GM21717 (cell line): ENCODE measurements around the gene RNPS1.
"Not testable (repeated sequence)": the region's sequence is repeated elsewhere in the genome, so short reads cannot be mapped to it uniquely, and the experiment has no call there.

ENCODE experiments used
- ATAC-seq: cut with Tn5 transposase; IDR thresholded peaks from one replicate; pipeline ENCODE4 v1.9.1; 2021; ENCODE audit warnings: mild to moderate bottlenecking, moderate library complexity; ENCODE audit not compliant: unreplicated experiment

RNPS1 gene

GRCh38 chr16:2282866-2283555 lies 15.1 kb upstream of the RNPS1 start:
- no peak for ATAC-seq

- no peak for ATAC-seq
Measured at GRCh38 chr16:2282262-2282661, 14.3 kb upstream of the RNPS1 start.

- ATAC-seq = no peak
Measured at GRCh38 chr16:2280981-2281542, 13.1 kb upstream of the RNPS1 start.

GRCh38 chr16:2280461-2280860 lies 12.5 kb upstream of the RNPS1 start:
- no peak for ATAC-seq

- ATAC-seq = no peak
Measured at GRCh38 chr16:2278956-2279800, 11.3 kb upstream of the RNPS1 start.

- no peak for ATAC-seq
Measured at GRCh38 chr16:2278272-2278608, 10.3 kb upstream of the RNPS1 start.

- no peak for ATAC-seq
Measured at GRCh38 chr16:2277466-2278271, 9.7 kb upstream of the RNPS1 start.

- ATAC-seq = no peak
Measured at GRCh38 chr16:2276368-2277195, 8.7 kb upstream of the RNPS1 start.

GRCh38 chr16:2275476-2276367 lies 7.8 kb upstream of the RNPS1 start:
- no peak for ATAC-seq

GRCh38 chr16:2273931-2274330 lies 6.0 kb upstream of the RNPS1 start:
- no peak for ATAC-seq

GRCh38 chr16:2273484-2273883 lies 5.6 kb upstream of the RNPS1 start:
- ATAC-seq = no peak

- no peak for ATAC-seq
Measured at GRCh38 chr16:2271848-2272461, 4.0 kb upstream of the RNPS1 start.

GRCh38 chr16:2270588-2271470 lies 2.9 kb upstream of the RNPS1 start:
- ATAC-seq = no peak

GRCh38 chr16:2270070-2270462 lies 2.1 kb upstream of the RNPS1 start:
- no peak for ATAC-seq

GRCh38 chr16:2267505-2267912 lies 417 bp downstream of the RNPS1 start:
- ATAC-seq = peak; percentile 55

GRCh38 chr16:2266887-2267286 lies 1.0 kb downstream of the RNPS1 start:
- ATAC-seq = not testable (repeated sequence)

GRCh38 chr16:2263026-2263425 lies 4.9 kb downstream of the RNPS1 start:
- ATAC-seq = not testable (repeated sequence)

GRCh38 chr16:2260250-2260649 lies 7.7 kb downstream of the RNPS1 start:
- no peak for ATAC-seq
